ENCODE measurements around the gene ZSWIM9.
"Not testable (repeated sequence)": the region's sequence is repeated elsewhere in the genome, so short reads cannot be mapped to it uniquely, and the experiment has no call there.

ZSWIM9 gene

DNA sequence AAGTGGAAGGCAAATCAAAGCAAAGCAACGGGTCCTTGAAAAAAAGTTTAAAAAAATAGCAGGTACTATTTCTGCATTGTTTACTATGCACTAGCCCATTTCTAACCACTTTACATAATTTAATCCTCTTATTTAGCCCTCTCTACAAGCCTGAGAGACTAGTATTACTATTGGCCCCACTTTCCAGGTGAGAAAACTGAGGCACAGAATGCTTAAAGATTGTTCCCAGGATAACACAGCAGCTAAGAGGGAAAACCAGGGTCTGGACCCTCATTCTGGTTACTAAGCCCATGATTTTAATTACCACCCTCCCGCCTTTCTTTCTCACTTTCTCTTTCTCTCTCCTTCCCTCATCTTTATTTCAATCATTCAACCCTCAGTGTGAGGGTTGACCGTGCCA is 5.7 kb downstream of the ZSWIM9 start:
- FAIRE-seq: no peak

DNA sequence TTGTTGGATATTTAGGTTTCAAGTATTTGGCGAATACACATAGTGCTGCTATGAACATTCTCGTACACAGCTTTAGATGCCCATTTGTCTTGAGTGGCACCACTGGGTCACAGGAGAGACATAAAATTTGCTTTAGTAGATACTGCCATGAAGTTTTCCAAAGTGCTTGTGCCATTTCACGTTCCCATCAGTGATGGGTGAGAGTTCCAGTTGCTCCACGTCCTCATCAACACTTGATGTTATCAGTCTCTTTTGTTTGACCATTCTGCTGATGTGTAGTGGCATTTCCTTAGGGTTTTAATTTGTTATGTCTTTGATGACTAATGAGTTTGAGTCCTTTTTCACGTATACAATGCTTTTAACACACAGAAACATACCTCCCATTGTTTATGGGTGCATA is 11.0 kb downstream of the ZSWIM9 start:
- FAIRE-seq: no peak

DNA sequence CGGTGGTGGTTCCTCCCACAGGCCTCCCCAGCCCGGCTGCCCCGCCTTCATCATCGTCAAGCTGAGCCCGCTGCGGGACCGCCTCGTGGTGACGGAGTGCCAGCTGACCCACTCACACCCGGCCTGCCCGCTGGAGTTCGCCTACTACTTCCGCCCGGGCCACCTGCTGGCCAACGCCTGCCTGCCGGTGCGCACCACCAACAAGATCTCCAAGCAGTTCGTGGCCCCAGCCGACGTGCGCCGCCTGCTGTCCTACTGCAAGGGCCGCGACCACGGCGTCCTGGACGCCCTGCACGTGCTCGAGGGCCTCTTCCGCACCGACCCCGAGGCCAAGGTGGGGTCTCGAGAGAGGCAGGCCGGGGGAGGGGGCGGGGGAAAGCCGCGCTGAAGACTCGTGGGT is 12.0 kb downstream of the ZSWIM9 start:
- FAIRE-seq: no peak

DNA sequence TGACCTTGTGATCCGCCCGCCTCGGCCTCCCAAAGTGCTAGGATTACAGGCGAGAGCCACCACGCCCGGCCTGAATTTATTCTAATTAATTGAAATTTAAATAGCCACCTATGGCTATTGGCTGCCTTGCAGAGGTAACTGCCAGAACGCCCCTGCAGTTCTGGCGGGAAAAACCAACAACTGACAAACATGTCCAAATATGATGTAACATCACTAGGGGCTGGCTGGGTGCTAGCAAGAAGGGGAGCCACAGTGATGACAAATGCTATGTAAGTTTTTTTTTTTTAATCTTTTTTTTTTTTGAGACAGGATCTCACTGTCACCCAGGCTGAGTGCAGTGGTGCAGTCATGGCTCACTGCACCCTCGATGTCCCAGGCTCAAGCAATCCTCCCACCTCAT is 12.9 kb downstream of the ZSWIM9 start:
- no peak for FAIRE-seq

DNA sequence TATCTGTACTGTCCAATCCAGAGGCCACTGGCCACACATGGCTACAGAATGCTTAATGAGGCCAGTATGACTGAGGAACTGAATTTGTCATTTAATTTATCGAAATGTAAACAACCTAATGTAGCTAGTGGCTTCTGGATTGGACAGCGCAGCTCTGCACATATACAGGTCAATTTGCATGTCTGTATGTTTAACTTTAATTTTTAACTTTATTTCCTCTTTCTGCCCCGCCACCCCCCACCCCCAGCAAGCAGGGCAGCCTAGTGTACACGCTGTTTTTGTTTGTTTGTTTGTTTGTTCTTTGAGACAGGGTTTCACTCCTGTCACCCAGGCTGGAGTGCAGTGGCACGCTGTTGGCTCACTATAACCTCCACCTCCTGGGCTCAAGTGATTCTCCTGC is 15.5 kb downstream of the ZSWIM9 start:
- FAIRE-seq: no peak

DNA sequence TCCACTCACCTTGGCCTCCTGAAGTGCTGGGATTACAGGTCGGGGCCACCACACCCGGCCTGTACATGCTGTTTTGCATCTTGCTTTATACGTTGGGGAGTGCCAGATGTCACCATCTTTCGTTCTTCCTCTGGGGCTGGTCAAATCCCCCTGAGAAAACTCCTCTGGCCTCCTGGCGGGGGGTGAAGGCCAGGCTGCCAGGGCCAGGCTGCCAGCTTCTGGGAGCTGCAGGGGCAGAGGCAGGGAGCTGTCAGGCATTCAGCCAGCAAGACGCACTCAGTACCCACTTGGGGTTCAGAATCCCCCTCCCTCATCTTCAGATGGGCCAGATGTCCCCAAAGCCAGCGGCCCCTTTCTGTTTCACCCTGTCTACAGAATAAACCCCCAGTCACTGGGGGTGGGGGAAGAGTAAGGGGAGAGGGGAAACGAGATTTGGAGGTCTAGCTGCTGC is 16.1 kb downstream of the ZSWIM9 start:
- no peak for FAIRE-seq

DNA sequence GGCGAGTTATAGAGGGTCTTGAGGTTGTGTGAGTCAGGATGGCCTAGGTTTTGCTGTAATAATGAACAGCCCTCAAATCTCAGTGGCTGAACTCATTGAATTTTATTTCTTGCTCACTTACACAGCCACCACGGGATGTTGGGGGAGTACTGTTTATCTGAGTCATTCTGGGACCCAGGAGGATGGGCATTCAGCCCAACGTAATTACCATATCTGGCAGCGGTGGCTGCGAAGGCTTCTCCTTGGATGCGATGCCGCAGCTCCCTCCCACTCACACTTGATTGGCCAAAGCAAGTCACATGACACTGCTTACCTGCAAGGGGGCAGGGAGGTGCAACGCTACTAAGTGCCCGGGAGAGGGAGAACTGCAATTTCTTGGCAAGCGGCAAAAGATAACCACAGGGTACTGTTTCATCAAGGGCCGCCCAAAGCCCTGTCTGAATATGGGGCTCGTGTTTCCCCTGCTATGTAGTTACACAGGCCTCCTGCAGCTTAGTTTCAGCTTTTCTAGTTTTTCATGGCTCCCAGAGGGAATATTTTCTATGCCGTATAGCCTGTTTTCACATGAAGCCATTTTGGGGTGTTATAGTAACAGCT is 19.9 kb downstream of the ZSWIM9 start:
- no peak for FAIRE-seq

DNA sequence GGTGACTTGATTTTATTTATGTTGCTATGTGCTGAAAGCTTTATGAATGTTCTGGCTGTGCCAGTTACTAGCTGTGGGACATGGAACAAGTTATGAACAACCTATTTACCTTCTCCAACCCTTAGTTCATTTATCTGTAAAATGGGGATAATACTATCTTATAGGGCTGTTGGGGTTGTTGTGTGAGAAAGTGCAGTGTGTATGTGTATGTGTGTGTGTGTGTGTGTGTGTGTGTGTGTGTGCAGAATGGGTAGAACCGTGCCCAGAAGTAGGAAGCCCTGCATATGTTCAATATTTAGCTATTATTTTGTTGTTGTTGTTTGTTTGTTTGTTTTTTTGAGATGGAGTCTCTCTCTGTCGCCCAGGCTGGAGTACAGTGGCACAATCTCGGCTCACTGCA is 20.4 kb downstream of the ZSWIM9 start:
- no peak for FAIRE-seq

DNA sequence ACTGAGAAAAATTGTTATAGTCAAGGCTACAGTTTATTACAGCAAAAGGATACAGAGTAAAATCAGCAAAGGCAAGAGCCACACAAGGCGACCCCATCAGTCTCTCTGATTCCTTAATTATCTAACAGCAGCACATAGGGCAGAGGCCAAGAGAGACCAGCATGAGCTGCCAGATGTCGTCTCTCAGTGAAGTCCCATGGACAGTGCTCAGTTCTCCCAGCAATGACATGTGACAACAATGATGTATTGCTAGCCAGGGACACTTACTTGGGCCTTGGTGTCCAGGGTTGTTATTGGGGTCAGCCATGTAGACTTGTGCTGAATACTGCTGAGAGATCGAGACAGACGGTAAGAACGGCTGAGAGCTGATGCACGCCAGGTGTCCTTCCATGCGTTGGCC is 22.3 kb downstream of the ZSWIM9 start:
- FAIRE-seq: no peak

DNA sequence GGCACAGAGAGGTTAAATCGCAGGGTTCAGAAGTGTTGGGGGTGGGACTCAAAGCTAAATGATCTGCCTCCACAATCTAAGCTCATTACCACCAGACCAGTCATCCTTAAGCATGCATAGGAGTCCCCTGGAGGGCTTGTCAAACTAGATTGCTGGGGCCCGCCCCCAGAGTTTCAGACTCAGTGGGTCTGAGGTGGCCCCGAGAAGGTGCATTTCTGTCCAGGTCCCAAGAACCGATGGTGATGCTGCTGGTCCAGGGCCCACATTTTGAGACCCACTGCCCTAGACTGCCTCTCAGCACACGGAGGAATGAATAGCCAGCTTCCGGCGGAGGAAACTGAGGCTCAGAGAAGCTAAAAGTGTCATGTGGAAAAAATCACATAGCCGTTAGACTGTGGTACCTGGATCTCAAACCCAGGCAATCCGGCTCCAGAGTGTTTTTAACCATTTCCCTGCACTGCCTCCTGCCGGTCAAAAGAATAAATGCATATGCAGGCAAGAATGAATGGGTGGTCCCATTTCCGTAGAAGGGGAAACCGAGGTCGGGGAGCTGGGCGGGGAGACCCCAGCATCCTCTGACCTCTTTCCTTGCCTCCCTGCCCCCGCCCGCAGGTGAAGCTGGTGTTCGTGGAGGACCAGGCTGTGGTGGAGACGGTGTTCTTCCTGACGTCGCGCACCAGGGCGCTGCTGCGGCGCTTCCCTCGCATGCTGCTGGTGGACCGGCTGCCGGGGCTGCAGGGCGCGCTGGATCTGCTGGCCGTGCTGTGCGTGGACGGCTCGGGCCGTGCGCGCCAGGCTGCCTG is 23.8 kb downstream of the ZSWIM9 start:
- no peak for FAIRE-seq

DNA sequence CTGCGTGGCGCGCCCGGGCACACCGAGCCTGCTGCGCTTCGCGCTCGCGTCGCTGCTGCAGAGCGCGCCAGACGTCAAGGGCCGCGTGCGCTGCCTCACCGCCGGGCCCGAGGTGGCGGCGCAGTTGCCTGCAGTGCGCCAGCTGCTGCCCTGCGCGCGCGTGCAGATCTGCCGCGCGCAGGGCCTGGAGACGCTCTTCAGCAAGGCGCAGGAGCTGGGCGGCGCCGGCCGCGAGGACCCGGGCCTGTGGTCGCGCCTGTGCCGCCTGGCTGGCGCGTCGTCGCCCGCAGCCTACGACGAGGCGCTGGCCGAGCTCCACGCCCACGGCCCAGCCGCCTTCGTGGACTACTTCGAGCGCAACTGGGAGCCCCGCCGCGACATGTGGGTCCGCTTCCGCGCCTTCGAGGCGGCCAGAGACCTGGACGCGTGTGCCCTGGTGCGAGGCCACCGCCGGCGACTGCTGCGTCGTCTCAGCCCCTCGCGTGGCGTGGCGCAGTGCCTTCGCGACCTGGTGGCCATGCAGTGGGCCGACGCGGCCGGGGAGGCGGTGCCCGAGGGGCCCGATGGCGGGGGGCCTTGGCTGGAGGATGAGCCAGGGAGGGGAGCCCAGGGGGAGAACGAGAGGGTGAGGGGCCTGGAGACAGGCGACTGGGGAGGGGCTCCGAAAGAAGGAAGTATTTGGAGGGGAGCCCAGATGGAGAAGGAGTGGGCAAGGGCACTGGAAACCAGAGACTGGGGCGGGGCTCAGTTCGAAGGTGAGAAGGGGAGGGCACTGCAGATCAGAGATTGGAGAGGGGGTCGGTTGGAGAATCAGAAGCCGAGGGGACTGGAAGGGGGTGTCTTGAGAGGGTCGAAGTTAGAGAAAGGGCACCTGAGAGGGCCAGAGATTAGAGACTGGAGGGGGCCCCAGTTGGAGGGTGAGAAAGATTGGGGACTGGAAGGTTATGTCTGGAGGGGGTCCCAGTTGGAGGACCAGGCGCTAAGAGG is 24.7 kb downstream of the ZSWIM9 start:
- no peak for FAIRE-seq

DNA sequence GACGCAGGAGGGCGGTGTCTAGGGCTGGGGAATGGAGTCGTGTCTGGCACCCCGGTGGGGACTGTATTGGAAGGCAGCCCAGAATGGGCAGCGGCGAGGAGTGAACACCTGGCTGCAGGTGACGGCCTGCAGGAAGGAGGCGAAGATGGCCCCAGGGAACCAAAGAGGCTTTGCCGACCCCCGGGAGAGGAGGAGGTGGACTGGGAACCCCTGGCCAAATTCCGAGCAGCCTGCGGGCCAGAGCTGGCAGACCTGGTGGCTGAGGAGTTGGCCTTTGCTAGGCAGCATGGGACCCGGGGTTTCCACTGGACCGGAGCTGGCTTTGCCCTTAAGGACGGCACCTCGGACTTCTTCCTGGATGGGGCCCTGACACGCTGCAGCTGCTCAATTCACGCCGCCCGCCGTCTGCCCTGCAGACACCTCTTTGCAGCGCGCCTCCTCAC is 25.9 kb downstream of the ZSWIM9 start:
- no peak for FAIRE-seq

DNA sequence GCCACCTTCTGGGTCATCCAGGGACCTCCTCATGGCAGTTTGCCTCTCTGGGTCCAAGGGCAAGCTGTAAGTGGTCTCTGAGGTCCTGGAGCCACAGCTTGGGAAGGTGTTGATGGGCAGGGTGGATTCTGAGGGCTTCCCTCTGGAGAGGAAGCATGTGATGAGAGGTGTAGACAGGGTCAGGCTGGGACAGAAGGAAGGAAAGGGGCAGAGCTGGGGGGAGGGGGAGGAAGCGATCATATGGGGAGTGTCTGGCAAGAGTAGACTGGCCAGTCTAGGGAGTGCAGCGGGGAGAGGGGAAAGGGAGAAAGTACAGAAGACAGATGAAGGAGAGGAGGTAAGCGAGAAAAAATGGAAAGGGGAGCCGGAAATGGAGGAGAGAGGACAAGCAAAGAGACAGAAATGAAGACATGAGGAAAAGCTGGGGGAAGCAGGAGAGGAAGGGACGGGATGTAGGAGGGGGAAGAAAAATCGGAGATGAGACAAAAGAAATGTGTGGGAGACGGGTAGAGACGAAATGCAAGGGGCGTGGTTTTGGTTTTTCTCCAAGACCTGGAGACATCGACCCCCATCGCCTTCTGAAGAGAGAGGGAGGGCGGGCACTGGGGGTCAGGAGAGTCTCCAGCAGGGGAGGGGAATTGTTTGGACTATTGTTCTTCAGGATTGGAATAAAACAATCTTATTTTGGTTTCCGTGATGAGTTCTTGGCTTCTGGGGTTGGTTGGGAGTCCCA is 26.6 kb downstream of the ZSWIM9 start:
- no peak for FAIRE-seq

DNA sequence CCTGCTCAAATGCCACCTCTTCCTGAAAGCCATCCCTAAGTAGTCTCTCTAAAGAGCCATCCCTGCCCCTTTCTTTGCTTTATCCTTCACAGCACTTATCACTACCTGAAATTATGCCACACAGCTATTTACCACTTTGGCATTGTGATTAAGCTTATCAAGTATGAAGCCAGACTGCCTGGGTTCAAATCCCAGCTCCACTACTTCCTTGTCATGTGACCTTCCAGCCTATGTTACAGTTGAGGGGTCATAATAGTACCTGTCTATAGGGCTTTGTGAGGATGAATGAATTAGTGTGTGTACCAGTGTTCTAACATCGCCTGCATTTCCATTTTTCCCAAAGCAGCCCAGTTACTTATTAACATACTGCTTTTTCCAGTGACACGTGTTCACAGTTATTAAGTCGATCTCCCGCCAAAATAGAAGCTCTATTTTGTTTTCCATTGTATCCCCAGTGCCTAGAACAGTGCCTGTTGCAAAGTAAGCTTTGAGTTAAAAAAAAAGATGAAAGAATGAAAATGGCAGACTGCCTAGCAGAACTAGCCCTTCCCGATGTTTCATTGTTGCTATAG is 32.8 kb downstream of the ZSWIM9 start:
- no peak for FAIRE-seq

DNA sequence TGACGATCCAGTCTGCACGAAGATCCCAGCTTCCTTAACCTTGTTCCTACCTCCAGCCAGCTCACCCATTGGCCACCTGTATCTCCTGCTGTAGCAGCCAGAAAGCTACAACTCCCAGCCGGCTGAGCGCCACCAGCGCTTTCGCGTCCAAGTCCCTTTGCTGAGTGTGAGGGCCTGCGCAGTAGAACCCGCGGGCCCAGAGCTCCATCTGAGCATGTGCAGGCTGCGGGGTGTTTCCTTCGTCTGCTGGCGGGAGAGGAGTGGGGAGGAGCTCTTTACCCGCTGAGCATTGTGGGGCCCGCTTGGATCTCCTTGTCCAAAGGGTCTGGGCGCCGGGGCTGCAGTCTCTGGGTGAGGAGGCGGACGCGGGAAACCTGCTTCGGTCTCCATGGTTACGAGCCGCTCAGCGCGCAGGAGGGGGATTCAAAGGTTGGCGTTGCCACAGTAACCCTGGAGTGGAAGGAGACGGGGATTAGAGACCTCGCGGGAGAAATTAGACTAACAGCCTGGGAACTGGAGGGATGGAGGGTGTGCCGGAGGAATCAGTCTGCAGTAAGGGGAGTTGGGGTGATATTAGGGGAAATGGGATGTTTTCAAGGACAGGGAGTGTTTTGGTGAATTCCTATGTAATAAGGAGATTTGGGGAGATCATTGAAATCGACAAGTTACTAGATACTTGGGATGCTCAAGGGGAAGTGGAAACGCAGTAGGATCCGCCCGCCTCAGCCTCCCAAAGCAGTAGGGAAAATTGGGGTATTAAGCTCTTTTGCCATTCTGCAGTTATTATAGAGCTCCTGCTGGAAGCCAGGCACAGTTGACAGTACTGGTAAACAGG is 33.5 kb downstream of the ZSWIM9 start:
- peak; percentile 55 for FAIRE-seq

DNA sequence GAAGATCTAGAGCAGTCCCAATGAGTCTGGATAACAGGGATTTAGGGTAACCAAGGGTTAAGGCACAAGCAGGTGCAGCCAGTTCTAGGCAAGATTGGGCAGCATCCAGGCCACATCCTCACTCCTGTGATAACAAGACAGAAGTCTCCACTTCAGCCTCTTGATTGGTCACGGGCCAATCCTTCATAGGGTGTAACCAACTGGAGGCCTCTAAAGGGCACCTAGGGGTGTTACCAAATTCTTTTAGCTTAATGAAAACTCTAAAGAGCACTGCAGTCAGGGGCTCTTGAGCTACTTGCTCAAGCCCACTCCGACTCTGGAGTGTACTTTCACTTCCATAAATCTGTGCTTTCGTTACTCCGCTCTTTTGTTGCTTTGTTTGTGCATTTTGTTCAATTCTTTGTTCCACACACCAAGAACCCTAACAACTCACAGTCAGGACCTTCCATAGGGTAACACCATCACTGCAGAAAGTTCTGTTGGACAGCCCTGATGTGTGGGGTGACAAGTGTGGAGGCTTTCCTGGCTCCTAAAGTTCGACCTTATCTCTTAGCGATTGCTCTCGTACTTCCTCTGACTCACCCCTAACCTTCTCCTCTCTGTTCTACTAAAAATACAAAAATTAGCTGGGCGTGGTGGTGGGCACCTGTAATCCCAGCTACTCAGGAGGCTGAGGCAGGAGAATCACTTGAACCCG is 36.1 kb downstream of the ZSWIM9 start:
- no peak for FAIRE-seq

DNA sequence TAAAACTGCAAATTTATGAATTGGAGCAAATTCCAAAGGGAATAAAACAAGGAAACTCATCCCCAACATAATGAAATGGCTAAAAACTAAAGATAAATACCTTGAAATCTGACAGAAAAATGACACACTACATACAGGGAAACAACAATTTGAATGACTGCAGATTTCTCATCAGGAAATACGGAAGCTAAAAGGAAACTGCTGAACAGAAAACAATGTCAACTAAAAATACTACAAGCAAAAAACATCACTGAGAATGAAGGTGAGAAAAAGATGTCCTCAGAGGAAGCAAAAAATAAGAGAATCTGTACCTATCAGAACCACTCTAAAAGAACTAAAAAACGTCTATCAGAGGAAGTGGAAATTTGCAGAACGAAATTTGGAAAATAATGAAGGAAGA is 39.5 kb downstream of the ZSWIM9 start:
- FAIRE-seq: no peak

DNA sequence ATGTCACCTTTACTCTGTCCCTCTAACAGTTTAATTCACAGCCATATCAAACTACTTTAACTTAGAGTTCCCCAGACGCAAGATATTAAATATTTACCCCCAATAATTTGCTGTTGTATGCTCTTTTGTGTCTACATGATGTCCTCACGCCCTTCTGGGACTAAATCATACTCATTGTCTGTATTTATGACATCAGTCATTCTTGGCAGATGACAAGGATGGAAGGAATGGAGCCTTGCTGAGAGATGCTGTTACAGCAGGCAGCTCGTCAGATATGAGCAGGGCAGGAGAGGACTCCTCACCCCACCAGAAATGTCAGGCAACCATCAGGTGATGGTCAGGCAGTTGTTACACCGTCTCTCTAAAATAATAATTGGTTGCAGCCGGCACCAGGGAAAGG is 43.5 kb downstream of the ZSWIM9 start:
- no peak for FAIRE-seq

DNA sequence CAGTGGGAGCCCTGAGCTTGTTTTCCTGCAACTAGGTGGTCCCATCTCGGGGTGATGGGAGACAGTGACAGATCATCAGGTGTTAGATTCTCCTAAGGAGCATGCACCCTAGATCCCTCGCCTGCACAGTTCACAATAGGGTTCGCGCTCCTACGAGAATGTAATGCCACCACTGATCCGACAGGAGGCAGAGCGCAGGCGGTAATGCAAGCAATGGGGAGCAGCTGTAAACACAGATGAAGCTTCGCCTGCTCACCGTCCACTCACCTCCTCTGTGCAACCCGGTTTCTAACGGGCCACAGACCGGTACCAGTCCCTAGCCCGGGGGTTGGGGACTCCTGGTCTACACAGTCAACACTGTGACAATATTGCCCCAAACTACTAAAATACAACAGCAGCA is 46.5 kb downstream of the ZSWIM9 start:
- no peak for FAIRE-seq

DNA sequence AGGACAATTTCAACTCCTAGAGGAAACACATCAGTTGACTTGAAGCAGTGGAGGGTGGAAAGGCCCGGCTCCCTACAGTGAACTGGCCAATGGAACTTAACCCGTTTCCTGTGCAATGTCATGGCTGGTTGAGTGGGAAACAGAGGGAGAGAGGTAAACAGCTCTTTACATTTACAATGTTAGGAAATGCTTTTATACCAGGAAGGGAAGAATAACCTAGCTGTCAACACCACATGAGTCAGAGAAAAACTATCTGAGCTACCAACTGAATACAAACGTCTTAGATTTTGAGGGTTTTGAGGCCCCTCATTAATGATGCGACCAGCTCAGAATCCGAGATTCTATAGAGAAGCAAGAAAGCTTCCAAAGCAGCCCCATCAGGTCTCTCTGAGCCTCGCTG is 48.5 kb downstream of the ZSWIM9 start:
- no peak for FAIRE-seq

DNA sequence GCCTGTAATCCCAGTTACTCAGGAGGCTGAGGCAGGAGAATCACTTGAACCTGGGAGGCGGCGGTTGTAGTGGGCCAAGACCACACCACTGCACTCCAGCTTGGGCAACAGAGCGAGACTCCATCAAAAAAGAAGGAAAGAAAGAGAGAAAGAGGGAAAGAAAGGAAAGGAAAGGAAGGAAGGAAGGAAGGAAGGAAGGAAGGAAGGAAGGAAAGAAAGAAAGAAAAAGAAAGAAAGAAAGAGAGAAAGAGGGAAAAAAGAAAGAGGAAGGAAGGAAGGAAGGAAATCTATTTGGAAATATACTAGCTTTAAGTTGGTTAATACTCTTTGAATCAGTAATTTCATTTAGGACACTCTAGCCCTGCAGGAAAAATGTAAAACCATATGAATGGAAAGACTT is 50.3 kb downstream of the ZSWIM9 start:
- not testable (repeated sequence) for FAIRE-seq
